ENCODE results near the gene MEGF10.

MEGF10 gene

DNA sequence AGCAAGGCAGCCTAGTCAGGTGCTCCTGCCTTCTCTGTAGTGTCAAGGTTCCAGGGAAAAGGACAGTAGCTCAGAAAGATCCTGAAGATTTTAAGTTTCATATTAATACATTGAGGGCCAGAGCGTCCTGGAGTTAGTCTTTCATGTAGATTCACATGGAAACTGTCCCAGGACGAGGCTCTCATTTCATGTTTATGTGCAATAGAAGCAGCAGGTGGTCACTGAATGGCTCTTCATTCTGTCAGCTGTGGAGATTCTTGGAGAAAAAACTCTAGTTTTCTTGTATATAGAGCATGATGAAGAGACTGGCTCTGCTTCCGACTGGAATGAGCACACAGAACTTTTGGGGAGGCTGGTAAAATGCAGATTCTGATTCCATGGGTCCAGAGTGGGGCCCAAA, 54.3 kb downstream of the MEGF10 start:
- DNase-seq (ENCODE audit: low spot score), result no peak
- TF ChIP-seq CTCF (IDR thresholded peaks at IDR 0.05; ENCODE audit: extremely low read depth, insufficient read depth, missing control alignments), result no peak
- in situ Hi-C loops (cut with MboI; ENCODE audit: low pct_unique_long_range_greater_than_20kb, low sequenced_read_pairs, unreplicated experiment), result no loop called here

- no peak for DNase-seq (ENCODE audit: low spot score)
- in situ Hi-C loops (cut with MboI; ENCODE audit: low pct_unique_long_range_greater_than_20kb, low sequenced_read_pairs, unreplicated experiment), result no loop called here
- no peak for TF ChIP-seq CTCF (IDR thresholded peaks at IDR 0.05; ENCODE audit: extremely low read depth, insufficient read depth, missing control alignments)
Observed at GRCh38 chr5:127351418-127351817, 60.8 kb downstream of the MEGF10 start.

DNA sequence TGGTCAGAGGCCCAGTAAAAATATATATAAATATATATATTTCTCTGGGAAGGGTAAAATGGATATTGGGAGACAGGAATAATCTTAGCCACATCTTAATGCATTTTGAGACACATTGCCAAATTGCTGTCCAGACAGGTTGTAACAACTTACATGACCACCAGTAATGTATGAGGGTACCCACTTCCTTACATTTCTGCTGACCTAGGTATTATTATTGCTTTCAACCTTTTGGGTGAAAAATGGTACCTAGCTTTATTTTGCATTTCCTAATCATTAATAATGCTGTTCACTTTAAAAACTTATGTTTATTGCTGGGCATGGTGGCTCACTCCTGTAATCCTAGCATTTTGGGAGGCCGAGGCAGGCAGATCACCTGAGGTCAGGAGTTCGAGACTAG, 61.5 kb downstream of the MEGF10 start:
- DNase-seq (ENCODE audit: low spot score), result no peak
- TF ChIP-seq CTCF (IDR thresholded peaks at IDR 0.05; ENCODE audit: extremely low read depth, insufficient read depth, missing control alignments), result no peak
- in situ Hi-C loops (cut with MboI; ENCODE audit: low pct_unique_long_range_greater_than_20kb, low sequenced_read_pairs, unreplicated experiment), result no loop called here

- in situ Hi-C loops (cut with MboI; ENCODE audit: low pct_unique_long_range_greater_than_20kb, low sequenced_read_pairs, unreplicated experiment), result no loop called here
- TF ChIP-seq CTCF (IDR thresholded peaks at IDR 0.05; ENCODE audit: extremely low read depth, insufficient read depth, missing control alignments), result no peak
- no peak for DNase-seq (ENCODE audit: low spot score)
Observed at GRCh38 chr5:127353327-127353726, 62.7 kb downstream of the MEGF10 start.

- in situ Hi-C loops (cut with MboI; ENCODE audit: low pct_unique_long_range_greater_than_20kb, low sequenced_read_pairs, unreplicated experiment), result no loop called here
- no peak for TF ChIP-seq CTCF (IDR thresholded peaks at IDR 0.05; ENCODE audit: extremely low read depth, insufficient read depth, missing control alignments)
- no peak for DNase-seq (ENCODE audit: low spot score)
Observed at GRCh38 chr5:127353796-127354195, 63.2 kb downstream of the MEGF10 start.

DNA sequence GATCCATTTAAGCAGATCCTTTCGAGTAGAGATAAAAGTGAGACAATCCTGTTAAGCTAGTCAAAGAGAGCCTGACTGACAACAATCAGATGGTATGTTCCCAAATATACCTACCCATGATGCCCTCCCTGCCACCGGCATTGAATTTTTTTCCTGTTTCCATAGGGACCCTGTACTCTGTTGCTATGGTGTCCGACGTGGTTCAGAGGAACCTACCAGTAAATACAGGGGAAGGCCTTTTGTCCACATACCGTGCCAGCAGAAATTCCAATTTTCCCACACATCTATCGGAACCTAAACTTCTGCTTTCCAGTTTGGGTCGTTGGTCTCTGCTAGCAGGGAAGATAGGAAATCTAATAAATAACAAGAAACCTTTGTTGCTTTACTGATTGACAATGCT, 64.7 kb downstream of the MEGF10 start:
- no peak for DNase-seq (ENCODE audit: low spot score)
- in situ Hi-C loops (cut with MboI; ENCODE audit: low pct_unique_long_range_greater_than_20kb, low sequenced_read_pairs, unreplicated experiment), result no loop called here
- TF ChIP-seq CTCF (IDR thresholded peaks at IDR 0.05; ENCODE audit: extremely low read depth, insufficient read depth, missing control alignments), result no peak

DNA sequence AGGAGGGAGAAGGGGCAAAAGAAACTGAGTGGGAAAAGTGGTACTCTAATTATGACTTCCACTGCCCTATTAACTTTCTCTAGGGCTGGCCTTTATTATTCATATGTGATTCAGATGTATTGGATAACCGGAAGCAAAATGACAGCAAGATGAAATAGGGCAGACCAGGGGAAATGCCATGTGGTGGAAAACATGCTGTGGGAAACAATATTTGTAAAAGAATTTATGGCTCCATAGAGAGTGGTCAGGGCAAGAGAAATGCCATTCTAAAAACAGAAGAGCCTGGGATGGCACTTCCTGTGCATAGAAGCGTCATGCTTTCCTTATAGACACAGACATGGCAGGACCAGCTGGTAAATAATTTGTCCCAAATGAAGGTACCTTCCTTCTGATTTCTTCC, 67.7 kb downstream of the MEGF10 start:
- in situ Hi-C loops (cut with MboI; ENCODE audit: low pct_unique_long_range_greater_than_20kb, low sequenced_read_pairs, unreplicated experiment), result no loop called here
- DNase-seq (ENCODE audit: low spot score), result no peak
- no peak for TF ChIP-seq CTCF (IDR thresholded peaks at IDR 0.05; ENCODE audit: extremely low read depth, insufficient read depth, missing control alignments)
